Upper lobe of left lung (tissue), 6 donors: ENCODE results near the gene CYBA. TPM values are rescaled to one million over a fixed set of nuclear protein-coding genes. Genes with fewer than 3 reads are reported as not detected.
A peak's percentile ranks its signal among the peaks of the same experiment; 100 is the strongest.

Experiments
- ATAC-seq, 2 donors: fragments of 200-7000 bp; cut with Tn5 transposase; one replicate each; pipeline ENCODE4 v1.9.1; 2022; ENCODE audit warnings: mild to moderate bottlenecking in 2 of 2, moderate library complexity in 2 of 2; ENCODE audit not compliant: low FRiP score in 2 of 2
- DNase-seq, 2 donors: peaks; one replicate each; pipeline ENCODE4 v3.0.0-alpha.2; 2019 to 2020
- H3K27ac ChIP-seq, 4 donors: fragments of 200-600 bp; sonication (generic); one replicate each; pipeline ENCODE4 v1.5.1; 2016 to 2019
- H3K27me3 ChIP-seq, 4 donors: fragments of 200-600 bp; sonication (generic); one replicate each; pipeline ENCODE4 v1.5.1; 2017 to 2019
- H3K36me3 ChIP-seq, 4 donors: fragments of 200-600 bp; sonication (generic); one replicate each; pipeline ENCODE4 v1.5.1; 2016 to 2019
- H3K4me1 ChIP-seq, 4 donors: fragments of 200-600 bp; sonication (generic); one replicate each; pipeline ENCODE4 v1.5.1; 2018 to 2019
- H3K4me3 ChIP-seq, 4 donors: fragments of 200-600 bp; sonication (generic); one replicate each; pipeline ENCODE4 v1.5.1; 2017 to 2019; ENCODE audit warnings: mild to moderate bottlenecking in 2 of 4, moderate library complexity in 1 of 4
- H3K9me3 ChIP-seq, 4 donors: fragments of 200-600 bp; sonication (generic); one replicate each; pipeline ENCODE4 v1.5.1; 2018 to 2019
- CTCF ChIP-seq, 6 experiments: fragments of 450-650 bp in 4 of 6; fragments of 200-600 bp in 2 of 6; sonication (generic) in 2 of 6; IDR thresholded peaks; one replicate each; pipeline ENCODE4 v1.5.1; 2016 to 2019; ENCODE audit warnings: antibody characterized with exemption in 6 of 6
- EP300 ChIP-seq, 4 donors: sonication (generic); formaldehyde crosslinking; IDR thresholded peaks; one replicate each; pipeline ENCODE4 v1.5.1; 2017; ENCODE audit warnings: antibody characterized with exemption in 4 of 4, control low read depth in 2 of 4
- POLR2A ChIP-seq, 4 donors: fragments of 450-650 bp; IDR thresholded peaks; one replicate each; pipeline ENCODE4 v1.5.1; 2016 to 2017; ENCODE audit warnings: antibody characterized with exemption in 4 of 4, mild to moderate bottlenecking in 2 of 4
- POLR2AphosphoS5 ChIP-seq, 2 donors: sonication (generic); formaldehyde crosslinking; IDR thresholded peaks; one replicate each; pipeline ENCODE4 v1.5.1; 2017; ENCODE audit warnings: antibody characterized with exemption in 2 of 2
- WGBS, 2 donors: methylation state at CpG; one replicate each; pipeline ENCODE4 v1.1.5; 2017 to 2018; 5-methylcytosine and 5-hydroxymethylcytosine counted together
- total RNA-seq, 6 donors: library from RNA; depleted of rRNA in 4 of 6; stranded (reverse); fragments of >200 nt in 4 of 6; gene quantifications; one replicate each; pipeline versions ENCODE4 v1.1.0 to v1.2.1, GENCODE V29; 2016 to 2021
- donor health status: DM: no; HTN: no; CAD: no; lungs with moderate emphysema.
- donor health status: DM: no; HTN: yes; CAD: no; lungs with severe emphysema.

The CYBA gene
- total RNA-seq, 6 donors from 2014 or later = 213 to 472 (median 322) TPM

- no peak for ATAC-seq
- DNase-seq = no peak
- Histone ChIP-seq H3K9me3 (no peaks in the 10 kb centered on the region), H3K27ac (no peak overlapping the region), H3K4me3 (no peak overlapping the region), H3K27me3 (peaks cover 0 to 8% (median 0%) of the 10 kb centered on the region in 4 donors), H3K4me1 (peaks cover 2 to 20% (median 12%) of the 10 kb centered on the region in 4 donors), H3K36me3 (peaks cover 0 to 3% (median 0%) of the 10 kb centered on the region in 4 donors)
- no peak for TF ChIP-seq POLR2AphosphoS5 (IDR thresholded peaks at IDR 0.05)
- TF ChIP-seq EP300 (IDR thresholded peaks at IDR 0.05) = no peak
- TF ChIP-seq CTCF (IDR thresholded peaks at IDR 0.05) = no peak
- TF ChIP-seq POLR2A (IDR thresholded peaks at IDR 0.05) = no peak
- WGBS, 2 donors = 73 to 79% methylated on average over 8 to 12 of the region's 13 CpGs
These were observed 26.9 kb upstream of the CYBA start for GRCh38 chr16:88677721-88678120.

- DNase-seq (no peak), ATAC-seq (no peak)
- Histone ChIP-seq H3K27ac (no peak overlapping the region), H3K9me3 (no peaks in the 10 kb centered on the region), H3K36me3 (peaks cover 0 to 3% (median 0%) of the 10 kb centered on the region in 4 donors), H3K27me3 (peaks cover 0 to 8% (median 0%) of the 10 kb centered on the region in 4 donors), H3K4me3 (no peak overlapping the region), H3K4me1 (peaks cover 2 to 11% (median 6%) of the 10 kb centered on the region in 4 donors)
- TF ChIP-seq CTCF (IDR thresholded peaks at IDR 0.05) = no peak
- no peak for TF ChIP-seq EP300 (IDR thresholded peaks at IDR 0.05)
- TF ChIP-seq POLR2AphosphoS5 (IDR thresholded peaks at IDR 0.05) = no peak
- no peak for TF ChIP-seq POLR2A (IDR thresholded peaks at IDR 0.05)
- WGBS, 2 donors = 52 to 82% methylated on average over 8 to 22 of the region's 22 CpGs
These were observed 25.8 kb upstream of the CYBA start for GRCh38 chr16:88676502-88677242.

GRCh38 chr16:88673716-88674379 is 23.0 kb upstream of the CYBA start:
- no peak overlapping the region for H3K4me3 ChIP-seq
- TF ChIP-seq POLR2A (IDR thresholded peaks at IDR 0.05) (no peak), EP300 (IDR thresholded peaks at IDR 0.05) (no peak), POLR2AphosphoS5 (IDR thresholded peaks at IDR 0.05) (no peak), CTCF (IDR thresholded peaks at IDR 0.05) (no peak)
- peaks cover 0 to 7% (median 0%) of the 10 kb centered on the region in 4 donors for H3K27me3 ChIP-seq
- no peaks in the 10 kb centered on the region for H3K9me3 ChIP-seq
- ATAC-seq (no peak), DNase-seq (no peak)
- H3K4me1 ChIP-seq = no peaks in the 10 kb centered on the region
- H3K27ac ChIP-seq = no peak overlapping the region
- peaks cover 0 to 3% (median 0%) of the 10 kb centered on the region in 4 donors for H3K36me3 ChIP-seq
- WGBS, 2 donors = 93 to 94% methylated on average over 9 to 19 of the region's 19 CpGs

- H3K9me3 ChIP-seq = no peaks in the 10 kb centered on the region
- H3K27ac ChIP-seq = no peak overlapping the region
- no peaks in the 10 kb centered on the region for H3K27me3 ChIP-seq
- no peak overlapping the region for H3K4me3 ChIP-seq
- DNase-seq (no peak), ATAC-seq (no peak)
- TF ChIP-seq EP300 (IDR thresholded peaks at IDR 0.05) = no peak
- TF ChIP-seq CTCF (IDR thresholded peaks at IDR 0.05) = peak in 1 of 6 experiments; percentile 14
- 60 to 80% methylated on average over 10 to 11 of the region's 11 CpGs for WGBS, 2 donors
- H3K36me3 ChIP-seq = peaks cover 0 to 2% (median 0%) of the 10 kb centered on the region in 4 donors
- no peaks in the 10 kb centered on the region for H3K4me1 ChIP-seq
These were observed 21.9 kb upstream of the CYBA start for GRCh38 chr16:88672776-88673175.
